ENCODE measurements around the gene CABLES2. TPM values are rescaled to one million over a fixed set of nuclear protein-coding genes. Genes with fewer than 3 reads are reported as not detected.

Gene CABLES2
- total and polyA plus RNA-seq, 10 of the 15 experiments (the other 5 are each of a cell fraction or from before 2014, with no cell fraction given), result 2.2 to 14.9 (median 5.3) TPM

DNA sequence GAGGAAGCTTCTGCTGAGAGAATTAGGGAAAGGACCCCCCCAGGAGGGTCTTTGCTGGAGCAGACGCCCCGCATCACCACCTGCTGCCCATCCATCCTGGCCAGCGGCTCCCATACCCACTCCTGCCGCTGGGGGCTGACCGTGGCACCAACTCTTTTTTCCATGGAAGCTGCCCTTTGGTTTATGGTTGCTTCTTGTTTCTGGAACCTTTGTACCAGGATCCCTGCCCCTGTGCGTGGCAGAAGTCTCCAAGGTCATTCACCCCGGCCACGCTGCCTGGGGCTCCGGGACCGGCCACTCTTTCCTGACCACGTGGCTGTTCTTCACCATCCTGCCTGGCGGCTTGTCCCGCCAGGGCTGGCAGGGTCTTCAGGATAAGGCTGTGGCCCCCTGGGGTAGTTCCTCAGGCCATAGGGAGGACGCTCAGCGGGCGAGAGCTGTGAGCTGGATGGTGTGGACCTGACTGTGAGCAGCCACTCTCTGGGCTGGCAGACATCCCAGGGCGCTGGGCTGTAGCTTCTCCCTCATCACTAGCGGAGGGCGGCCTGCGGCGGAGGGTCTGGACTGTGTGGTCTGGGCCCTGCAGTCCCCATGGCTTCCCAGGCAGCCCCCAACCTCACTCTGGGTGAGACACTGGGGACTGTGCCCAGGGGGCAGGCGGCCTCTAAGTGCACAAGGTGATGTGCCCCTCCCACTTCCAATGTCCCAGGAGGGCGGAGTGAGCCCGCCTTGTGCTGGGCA is 43.0 kb upstream of the CABLES2 start (continued):
- TF ChIP-seq POU2F2 (IDR thresholded peaks at IDR 0.05; ENCODE audit: borderline replicate concordance, low read depth, low read length) (no peak), SIN3A (IDR thresholded peaks at IDR 0.05; ENCODE audit: low read depth, low read length) (no peak)

DNA sequence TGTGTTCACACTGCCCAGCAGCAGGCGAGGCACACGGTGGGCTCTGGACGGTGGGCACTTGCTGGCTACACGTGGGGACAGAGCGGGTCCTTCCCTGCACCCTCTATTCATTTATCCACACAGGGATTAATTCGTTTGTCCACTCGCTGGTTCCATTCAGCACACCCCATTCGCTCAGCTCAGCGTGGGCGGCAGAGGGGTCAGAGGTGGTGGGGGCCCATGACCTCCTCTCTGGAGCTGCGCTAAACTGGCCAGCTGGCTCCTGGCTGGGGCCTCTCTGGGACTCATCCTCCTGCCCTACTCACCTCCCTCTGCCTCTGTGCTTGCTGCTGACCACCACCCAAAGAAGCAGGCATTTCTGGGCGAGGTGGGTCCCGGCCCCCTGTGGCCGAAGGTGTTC is 41.7 kb upstream of the CABLES2 start:
- TF ChIP-seq, protein P1, sequence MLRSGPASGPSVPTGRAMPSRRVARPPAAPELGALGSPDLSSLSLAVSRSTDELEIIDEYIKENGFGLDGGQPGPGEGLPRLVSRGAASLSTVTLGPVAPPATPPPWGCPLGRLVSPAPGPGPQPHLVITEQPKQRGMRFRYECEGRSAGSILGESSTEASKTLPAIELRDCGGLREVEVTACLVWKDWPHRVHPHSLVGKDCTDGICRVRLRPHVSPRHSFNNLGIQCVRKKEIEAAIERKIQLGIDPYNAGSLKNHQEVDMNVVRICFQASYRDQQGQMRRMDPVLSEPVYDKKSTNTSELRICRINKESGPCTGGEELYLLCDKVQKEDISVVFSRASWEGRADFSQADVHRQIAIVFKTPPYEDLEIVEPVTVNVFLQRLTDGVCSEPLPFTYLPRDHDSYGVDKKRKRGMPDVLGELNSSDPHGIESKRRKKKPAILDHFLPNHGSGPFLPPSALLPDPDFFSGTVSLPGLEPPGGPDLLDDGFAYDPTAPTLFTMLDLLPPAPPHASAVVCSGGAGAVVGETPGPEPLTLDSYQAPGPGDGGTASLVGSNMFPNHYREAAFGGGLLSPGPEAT (IDR thresholded peaks at IDR 0.05; ENCODE audit: low read depth), result no peak
- TF ChIP-seq PML (IDR thresholded peaks at IDR 0.05; ENCODE audit: low read length) (no peak), SMAD5 (IDR thresholded peaks at IDR 0.05; ENCODE audit: low read depth) (no peak), SPI1 (IDR thresholded peaks at IDR 0.05; ENCODE audit: borderline replicate concordance, insufficient read depth, low read depth, low read length) (no peak), RUNX3 (IDR thresholded peaks at IDR 0.05; ENCODE audit: low read length) (no peak), YY1 (IDR thresholded peaks at IDR 0.05; ENCODE audit: low read depth, low read length) (no peak), ATF7 (IDR thresholded peaks at IDR 0.05; ENCODE audit: low read depth) (no peak)
- TF ChIP-seq, protein P2, sequence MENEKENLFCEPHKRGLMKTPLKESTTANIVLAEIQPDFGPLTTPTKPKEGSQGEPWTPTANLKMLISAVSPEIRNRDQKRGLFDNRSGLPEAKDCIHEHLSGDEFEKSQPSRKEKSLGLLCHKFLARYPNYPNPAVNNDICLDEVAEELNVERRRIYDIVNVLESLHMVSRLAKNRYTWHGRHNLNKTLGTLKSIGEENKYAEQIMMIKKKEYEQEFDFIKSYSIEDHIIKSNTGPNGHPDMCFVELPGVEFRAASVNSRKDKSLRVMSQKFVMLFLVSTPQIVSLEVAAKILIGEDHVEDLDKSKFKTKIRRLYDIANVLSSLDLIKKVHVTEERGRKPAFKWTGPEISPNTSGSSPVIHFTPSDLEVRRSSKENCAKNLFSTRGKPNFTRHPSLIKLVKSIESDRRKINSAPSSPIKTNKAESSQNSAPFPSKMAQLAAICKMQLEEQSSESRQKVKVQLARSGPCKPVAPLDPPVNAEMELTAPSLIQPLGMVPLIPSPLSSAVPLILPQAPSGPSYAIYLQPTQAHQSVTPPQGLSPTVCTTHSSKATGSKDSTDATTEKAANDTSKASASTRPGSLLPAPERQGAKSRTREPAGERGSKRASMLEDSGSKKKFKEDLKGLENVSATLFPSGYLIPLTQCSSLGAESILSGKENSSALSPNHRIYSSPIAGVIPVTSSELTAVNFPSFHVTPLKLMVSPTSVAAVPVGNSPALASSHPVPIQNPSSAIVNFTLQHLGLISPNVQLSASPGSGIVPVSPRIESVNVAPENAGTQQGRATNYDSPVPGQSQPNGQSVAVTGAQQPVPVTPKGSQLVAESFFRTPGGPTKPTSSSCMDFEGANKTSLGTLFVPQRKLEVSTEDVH (IDR thresholded peaks at IDR 0.05; ENCODE audit: low read depth, partially characterized antibody), result no peak
- Histone ChIP-seq H4K20me1 (ENCODE audit: control insufficient read depth, insufficient read depth) (no peaks in the 10 kb centered on the region), H3K4me3 (no peak overlapping the region), H3K9me3 (replicated peaks; ENCODE audit: control insufficient read depth, insufficient read depth, low read length) (no peaks in the 10 kb centered on the region), H3K4me2 (ENCODE audit: control insufficient read depth, insufficient read depth) (no peak overlapping the region), H3K9ac (ENCODE audit: control insufficient read depth, insufficient read depth, low read length) (no peak overlapping the region), H3K4me1 (ENCODE audit: control insufficient read depth, insufficient read depth, low read length) (no peaks in the 10 kb centered on the region), H3K27ac (ENCODE audit: control insufficient read depth, insufficient read depth) (no peak overlapping the region), H2AFZ (ENCODE audit: control insufficient read depth, low read depth, low read length) (no peak overlapping the region), H3K36me3 (ENCODE audit: control insufficient read depth in 2 of 2, insufficient read depth in 2 of 2, low read length in 1 of 2) (no peaks in the 10 kb centered on the region), H3K27me3 (replicated peaks in 1 of 2; ENCODE audit: control insufficient read depth in 2 of 2, insufficient read depth in 2 of 2, low read length in 1 of 2) (peaks cover 0 to 2% of the 10 kb centered on the region in 2 experiments; a peak in 2 of 4 replicates), H3K79me2 (ENCODE audit: control insufficient read depth, insufficient read depth, low read length) (no peaks in the 10 kb centered on the region)
- ChIA-PET CTCF (no interaction called here), RAD21 (ENCODE audit: unreplicated experiment) (no interaction called here), SMC1A (ENCODE audit: uncharacterized antibody, unreplicated experiment) (no interaction called here), POLR2A (no interaction called here)
- WGBS (ENCODE audit: insufficient coverage, insufficient replicate concordance, low lambda C conversion rate, missing lambda C conversion rate), result 41% methylated on average over 14 of the region's 14 CpGs
- in situ Hi-C loops (cut with MboI), result no loop called here
- BruUV-seq (replicated peaks), result no TSS peak
- no peak for DNase-seq (ENCODE audit: low read depth, low spot score)
- no peak for FAIRE-seq
- no peak for ATAC-seq
- intact Hi-C loops (cut with micrococcal nuclease; ENCODE audit: unreplicated experiment), result no loop called here
